ENCODE results near the gene WIPF1. TPM values are rescaled to one million over a fixed set of nuclear protein-coding genes. Genes with fewer than 3 reads are reported as not detected.

Gene WIPF1
- polyA plus RNA-seq, 3 donors: 23.5 to 25.7 (median 24.3) TPM

DNA sequence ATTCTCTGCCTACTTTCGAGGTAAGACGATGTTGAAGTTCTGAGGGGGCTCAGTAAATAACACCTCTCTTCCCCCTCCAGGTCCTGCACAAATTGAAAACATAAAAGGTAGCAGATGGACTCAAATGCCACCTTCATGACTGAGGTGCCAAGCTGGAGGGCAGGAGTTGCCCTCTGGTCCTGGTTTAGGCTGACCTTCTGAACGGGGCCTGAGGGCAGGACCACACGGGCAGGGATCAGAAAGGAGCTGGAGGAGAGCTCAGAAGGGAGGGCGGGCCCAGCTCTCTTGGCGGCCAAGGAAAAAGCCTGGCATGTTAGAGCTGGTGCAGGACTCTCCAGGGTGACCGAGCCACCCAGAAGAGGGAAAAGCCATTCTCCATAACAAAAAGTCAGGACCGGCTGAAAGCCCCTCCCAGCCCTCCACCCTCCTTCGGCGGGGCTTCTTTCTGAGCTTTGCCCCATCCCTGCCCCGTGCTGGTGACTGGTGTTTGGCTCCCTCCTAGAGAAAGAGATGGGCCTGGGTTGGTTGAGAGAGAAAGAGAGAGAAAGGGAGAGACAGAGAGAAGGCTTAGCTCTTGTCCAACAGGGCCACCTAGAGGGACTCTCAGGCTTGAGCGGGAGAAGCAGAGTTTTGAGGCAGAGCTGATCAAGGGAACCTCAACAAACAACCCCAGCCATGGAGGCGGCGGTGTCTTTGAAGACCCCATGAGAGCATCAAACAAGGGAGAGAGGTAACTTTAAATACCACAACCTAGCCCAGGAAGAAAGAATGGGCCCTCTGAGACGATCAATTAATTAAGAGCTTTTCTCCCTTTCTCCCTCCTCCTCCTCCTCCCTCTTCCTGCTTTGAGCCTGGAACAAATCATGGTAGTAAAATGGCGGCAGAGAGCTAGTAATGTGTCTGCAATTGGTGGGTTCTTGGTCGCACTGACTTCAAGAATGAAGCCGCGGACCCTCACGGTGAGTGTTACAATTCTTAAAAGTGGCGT is 50.8 kb downstream of the WIPF1 start:
- no peak for DNase-seq (ENCODE audit: low read depth in 3 of 3, low spot score in 2 of 3)

DNA sequence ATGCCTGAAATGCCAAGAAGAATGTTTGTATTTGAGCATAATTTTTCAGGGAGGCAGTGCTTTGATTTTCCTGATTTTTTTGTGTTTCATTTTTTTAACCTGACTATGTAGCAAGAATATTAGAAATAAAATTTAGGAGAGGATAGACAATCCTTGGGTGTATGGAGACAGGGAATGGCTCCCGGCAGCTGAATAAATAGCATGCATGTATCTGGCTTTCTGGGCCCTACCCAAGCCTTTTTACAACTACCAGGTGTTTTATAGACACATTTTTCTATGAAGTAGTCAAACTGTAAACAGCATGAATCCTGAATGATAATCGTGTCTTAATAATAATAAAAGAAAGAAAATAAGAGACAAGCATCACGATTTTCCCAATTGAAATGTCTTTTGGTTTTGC is 52.4 kb downstream of the WIPF1 start:
- no peak for DNase-seq (ENCODE audit: low read depth in 3 of 3, low spot score in 2 of 3)

DNA sequence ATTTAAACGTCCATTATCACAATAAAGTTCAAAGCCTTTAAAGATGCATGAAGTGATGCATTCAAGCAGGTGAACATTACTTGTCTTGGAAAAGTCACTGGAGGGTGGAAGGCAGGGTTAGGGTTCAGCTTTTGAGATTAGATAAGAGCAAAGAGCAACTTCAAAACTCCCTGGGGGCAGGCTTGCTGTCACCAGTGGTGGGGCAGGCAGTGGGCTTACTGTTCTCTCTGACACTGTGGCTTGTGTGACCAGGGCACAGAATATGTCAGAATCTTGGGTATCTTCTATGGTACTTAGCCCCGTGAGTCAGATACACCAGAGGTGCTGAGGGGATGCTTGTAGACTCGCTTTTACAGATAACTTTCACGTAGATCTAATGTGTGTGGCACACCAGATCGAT is 52.8 kb downstream of the WIPF1 start:
- DNase-seq (ENCODE audit: low read depth in 3 of 3, low spot score in 2 of 3): no peak

DNA sequence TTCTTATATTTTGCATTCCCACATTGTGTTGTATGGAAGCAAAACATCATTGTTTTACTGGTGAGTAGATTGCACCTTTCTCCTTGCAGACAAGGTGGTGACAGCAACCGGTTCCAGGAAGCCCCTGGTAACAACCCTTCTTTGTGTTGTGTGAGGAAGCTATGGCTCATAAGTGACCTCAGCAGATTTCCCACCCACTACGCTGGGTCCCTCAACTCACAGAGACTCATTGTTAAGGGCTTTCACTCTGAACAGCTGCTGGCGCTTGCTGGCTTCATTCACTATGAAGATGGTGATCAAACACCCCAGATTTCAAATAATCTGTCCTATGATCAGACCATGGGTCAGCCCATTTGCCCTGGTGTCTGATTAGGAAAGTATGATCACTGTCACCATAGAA is 53.4 kb downstream of the WIPF1 start:
- no peak for DNase-seq (ENCODE audit: low read depth in 3 of 3, low spot score in 2 of 3)

DNA sequence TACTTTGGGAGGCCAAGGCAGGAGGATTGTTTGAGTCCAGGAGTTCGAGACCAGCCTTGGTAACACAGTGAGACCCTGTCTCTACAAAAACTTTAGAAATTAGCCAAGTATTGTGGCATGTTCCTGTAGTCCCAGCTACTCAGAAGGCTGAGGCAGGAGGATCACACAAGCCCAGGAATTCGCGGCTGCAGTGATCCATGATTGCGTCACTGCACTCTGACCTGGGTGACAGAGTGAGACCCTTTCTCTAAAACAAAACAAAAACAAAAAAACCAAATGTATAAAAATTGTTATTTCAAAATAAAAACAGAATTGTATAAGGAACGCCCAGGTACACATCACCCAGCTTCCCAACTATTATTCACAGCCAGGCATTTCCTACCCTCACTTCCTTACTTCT is 56.7 kb downstream of the WIPF1 start:
- DNase-seq (ENCODE audit: low read depth in 3 of 3, low spot score in 2 of 3): no peak

DNA sequence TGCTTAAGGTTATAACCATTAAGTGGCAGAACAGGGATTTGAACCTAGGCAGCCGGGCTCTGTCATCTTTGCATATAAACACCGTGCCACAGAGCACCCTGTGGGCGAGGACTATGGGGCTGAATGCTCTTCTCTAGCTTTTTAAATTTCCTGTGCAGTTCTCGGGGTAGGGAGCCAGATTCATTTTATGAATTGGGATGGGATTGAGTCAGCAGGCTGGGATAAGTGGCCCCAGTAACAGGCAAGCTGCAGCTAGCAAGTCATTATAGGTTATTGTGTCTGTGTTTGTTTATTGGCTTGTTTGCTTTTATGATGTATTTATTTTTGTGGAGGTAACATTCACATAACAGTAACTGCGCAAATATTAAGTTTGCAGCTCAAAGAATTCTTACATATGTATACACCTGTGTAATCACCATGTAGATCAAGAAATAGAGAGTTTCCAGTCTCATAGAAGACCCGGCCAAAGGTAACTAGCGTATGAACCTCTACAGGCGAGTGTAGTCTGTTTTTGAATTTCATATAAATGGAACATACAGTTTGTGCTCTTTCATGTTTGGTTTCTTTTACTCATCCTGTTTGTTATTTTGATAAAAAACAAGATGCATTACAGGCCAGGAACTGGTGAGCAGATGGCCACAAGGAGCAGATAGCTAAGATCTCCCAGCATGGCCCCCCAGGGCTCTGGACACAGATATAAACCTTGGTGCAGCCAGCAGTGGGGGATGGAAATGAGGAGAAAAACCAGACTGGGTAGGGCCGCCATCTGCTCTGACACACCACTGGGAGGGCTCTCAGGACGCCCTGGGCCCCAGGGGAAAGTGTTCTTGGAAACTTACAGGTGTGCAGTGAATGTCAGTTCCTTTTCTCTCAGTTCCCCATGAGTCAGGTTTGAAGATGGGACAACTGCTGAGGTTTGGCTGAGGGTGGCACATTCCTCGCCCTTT is 61.6 kb downstream of the WIPF1 start:
- no peak for DNase-seq (ENCODE audit: low read depth in 3 of 3, low spot score in 2 of 3)

DNA sequence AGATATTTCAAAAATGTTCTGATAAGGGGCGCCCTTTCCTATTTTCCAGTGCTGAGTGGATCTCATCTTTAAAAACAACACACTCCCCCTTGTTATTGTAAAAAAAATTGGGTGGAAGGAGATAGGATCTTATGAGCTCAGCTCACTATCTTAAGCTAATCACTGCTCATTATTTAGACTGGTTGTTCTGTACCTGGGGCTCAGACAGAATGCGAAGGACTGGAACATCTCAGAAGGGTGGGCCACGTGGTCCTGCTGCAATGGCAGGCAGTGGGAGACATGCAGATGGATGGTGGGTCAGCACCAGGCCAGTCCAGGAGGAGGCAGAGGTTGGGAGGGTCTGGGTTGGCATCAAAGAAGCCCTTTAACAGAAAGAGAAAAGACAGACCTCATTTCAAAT is 62.5 kb downstream of the WIPF1 start:
- DNase-seq (ENCODE audit: low read depth in 3 of 3, low spot score in 2 of 3): no peak

DNA sequence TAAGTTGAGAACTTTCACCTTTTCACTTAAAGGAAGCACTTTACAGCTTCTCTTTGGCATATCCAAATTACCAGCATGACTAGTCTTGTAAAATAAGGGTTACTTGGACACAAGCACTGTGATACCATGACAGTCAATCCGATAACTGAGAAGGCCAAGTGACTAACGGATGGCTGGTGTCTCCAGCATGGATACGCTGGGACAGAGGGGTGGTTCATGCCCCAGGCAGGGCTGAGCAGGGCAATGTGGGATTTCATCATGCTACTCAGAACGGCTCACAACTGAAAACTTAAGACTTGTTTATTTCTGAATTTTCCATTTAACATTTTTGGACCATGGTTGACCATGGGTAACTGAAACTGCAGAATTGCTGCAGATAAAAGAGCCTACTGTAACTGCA is 67.7 kb downstream of the WIPF1 start:
- no peak for DNase-seq (ENCODE audit: low read depth in 3 of 3, low spot score in 2 of 3)

DNA sequence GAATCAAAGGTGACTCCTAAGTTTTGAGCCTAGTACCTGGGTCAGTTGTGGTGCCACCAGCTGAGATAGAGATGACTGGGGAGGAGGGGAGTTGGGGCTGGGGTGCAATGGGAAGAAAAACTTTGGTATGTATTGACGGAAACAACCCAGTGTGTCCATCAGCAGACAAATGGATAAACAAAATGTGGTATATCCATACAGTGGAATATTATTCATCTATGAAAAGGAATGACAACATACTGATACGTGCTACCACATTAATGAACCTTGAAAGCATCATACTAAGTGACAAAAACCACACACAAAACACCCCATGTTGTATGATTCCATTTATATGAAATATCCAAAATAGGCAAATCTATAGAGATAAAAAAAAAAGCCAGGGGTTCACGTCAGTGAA is 69.6 kb downstream of the WIPF1 start:
- no peak for DNase-seq (ENCODE audit: low read depth in 3 of 3, low spot score in 2 of 3)

DNA sequence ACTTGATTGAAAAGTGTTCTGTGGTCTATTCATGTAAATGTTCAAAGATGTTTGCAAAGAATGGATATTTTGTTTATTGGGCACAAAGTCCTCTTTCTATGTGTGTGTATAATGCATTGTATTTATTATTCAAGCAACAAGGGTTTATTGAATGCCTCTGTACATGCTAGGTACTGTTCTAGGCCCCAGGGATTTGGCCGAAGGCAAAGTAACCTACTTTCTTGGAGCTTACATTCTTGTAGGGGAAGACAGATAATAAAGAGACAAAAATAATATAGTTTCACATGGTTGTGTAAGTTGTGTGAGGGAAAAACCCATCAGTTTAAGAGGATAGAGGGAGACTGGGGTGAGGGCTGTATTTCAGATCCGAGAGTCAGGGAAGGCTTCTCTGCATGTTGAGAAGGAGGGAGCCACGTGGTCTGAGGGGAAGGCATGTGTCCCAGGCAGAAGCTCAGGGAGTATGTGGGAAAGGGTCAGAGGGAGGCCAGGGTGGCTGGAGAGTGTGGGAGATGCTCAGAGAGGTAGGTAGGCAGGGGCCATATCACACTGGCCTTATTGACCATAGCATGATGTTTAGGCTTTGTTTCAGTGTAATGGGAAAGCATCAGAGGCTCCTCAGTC is 70.4 kb downstream of the WIPF1 start:
- DNase-seq (ENCODE audit: low read depth in 3 of 3, low spot score in 2 of 3): no peak

DNA sequence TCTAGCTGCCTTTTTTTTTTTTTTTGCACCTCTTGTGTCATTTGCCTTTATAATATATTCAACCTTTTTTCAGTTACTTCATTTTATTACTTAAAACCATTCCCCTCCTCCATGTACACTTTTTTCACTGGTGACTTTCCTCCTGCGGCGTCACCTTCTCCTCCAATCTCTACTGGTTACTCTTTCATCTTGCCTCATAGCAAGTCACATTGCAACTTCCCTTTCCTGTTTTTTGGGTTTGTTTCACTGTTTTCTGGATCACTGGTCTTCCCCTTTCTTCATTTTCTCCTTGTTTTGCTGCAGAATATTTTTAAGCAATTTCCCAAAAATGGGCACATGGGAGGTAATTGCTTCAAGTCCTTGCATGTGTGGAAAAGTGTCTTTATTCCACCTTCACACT is 73.1 kb downstream of the WIPF1 start:
- no peak for DNase-seq (ENCODE audit: low read depth in 3 of 3, low spot score in 2 of 3)

DNA sequence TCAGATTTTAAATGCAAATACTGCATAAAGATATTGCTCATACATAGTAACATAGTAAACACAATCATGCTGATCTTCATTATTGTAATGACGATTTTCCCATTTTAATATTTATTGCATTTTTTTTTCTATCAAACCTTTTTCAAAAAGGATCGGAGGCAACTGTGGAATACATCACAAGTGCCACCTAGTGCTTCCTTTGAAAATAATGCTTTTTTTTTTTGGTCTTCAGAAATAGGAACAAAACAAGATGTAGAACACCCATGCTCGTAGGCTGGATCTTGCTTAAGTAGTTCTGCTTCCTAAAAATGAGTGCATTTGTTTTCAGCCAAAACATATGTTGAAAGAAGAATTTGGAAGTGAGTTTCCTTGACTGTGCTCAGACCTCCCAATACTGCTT is 75.1 kb downstream of the WIPF1 start:
- no peak for DNase-seq (ENCODE audit: low read depth in 3 of 3, low spot score in 2 of 3)

DNA sequence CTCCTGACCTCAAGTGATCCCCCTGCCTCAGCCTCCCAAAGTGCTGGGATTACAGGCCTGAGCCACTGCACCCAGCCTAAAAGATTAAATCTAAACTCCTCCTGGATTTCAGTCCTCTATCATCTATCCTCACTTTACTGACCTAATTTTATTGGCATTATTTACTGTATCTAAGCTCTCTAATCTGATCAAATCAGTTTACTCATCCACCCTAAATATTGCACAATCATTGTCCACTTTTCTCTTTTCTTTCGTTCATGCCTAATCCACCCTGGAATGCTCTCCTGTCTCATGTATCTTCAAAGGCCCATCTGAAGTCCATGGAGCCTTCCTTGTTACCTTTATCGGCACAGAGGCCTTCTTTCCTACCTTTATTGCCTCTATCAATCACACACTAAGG is 79.2 kb downstream of the WIPF1 start:
- DNase-seq (ENCODE audit: low read depth in 3 of 3, low spot score in 2 of 3): no peak

DNA sequence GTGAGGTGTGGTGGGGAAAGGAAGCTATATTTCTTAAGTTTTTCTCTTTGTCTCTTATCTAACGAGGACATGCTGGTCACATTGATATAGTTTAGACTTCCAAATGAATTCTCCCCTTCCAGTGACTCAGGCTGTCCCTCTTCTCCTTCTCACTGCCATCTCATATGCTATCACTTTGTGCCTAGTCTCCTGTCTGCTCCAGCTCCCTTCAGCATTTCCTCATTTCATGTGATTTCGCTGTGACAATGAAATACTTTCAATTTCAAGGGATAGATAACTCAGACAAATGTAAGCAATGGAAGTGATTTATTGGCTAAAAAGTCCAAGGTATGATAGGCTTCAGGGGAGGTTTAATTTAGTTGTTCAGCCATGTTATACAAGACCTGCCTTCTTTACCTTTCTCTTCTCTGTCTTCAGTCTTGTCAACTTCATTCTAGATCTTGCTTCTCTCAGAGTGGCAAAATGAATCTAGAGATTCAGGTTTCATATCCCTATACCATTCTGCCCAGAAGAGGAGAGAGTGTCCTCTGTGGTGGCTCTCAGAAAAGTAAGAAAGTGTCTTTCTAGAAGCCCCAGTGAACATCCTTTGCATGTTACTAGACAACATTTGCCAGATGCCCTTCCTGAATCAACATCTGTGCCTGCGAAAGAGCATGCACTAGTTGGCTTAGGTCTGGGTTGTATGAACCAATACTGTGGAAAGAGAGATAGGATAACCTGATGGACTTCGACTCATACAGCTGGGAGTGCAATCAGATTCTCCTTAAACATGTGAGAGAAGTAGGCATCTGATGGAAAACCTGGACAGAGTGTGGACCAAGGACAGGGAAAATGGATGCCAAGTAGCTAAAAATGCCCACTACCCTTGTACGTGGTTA is 80.9 kb downstream of the WIPF1 start:
- DNase-seq (ENCODE audit: low read depth in 3 of 3, low spot score in 2 of 3): no peak

DNA sequence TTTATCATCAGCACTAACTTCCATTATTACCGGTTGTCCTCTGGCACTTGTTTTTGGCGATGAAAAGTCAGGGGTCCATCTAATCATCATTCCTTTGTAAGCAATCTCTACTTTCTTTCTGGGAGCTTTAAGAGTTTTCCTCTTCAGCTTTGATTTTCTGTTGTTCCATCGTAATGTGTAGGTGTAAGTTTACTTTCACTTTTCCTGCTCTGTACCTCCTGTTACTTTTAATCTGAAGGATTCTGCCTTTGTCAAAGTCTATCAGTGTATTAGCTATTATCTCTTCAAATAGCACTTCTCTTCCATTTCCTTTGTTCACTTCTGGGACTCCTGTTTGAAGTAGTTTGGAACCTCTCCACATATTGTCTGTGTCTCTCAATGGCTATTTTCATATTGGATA is 85.3 kb downstream of the WIPF1 start:
- DNase-seq (ENCODE audit: low read depth in 3 of 3, low spot score in 2 of 3): no peak

DNA sequence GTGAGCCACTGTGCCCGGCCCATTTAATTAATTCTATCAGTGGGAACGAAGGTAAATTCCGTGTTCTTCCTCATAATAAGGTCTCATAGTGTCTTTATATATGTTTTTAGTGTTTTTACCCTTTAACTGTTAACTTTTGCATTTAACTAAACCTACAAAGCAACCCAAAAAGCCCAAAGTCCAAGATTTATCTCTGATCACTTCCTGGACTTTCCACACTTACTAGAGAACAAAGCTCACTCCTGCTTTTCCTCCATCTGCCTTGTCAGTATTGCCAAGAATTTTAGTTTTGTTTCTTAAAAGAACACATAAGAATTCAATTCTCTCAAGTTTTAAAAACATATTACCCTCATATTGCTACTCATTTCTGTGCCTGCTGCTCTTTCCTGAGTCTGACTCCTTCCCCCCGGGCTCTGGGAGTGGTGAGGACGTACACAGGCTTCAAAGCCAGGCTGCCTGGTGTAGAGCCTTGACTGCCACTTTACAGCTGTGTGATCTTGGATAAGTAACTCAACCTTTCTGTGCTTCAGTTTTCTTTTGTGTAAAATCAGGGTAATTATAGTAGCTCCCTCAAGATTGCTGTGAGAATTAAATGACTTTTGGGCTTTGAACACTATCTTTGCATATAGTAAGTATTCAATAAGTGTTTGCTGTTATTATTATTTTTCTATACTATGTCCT is 85.9 kb downstream of the WIPF1 start:
- DNase-seq (ENCODE audit: low read depth in 3 of 3, low spot score in 2 of 3): no peak

DNA sequence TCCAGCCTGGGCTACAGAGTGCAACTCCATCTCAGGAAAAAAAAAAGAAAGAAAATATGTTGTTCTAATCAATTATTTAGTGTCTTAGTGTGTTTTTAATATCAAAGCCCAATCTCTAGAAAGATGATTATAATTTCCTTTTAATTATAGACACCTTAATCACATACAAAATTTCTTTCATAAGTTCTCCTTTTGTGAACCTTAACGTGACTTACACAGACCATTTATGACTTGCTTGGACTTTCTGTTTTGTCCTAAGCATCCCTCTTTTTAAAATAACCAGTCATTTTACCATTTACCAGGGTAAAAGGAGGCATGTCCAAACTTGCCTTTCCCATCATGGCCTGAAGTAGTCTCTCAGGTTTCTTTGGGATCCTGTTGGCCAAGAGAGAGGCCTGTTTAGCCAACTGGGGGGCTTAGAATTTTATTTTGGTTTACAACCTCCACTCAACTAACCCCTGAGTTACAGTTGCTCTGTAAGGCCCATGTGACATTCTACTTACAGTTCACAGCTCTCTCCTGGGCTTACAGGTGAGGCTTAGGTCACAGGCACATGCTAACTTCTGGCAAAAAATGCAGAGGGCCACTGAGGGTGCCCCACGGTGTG is 86.9 kb downstream of the WIPF1 start:
- DNase-seq (ENCODE audit: low read depth in 3 of 3, low spot score in 2 of 3): no peak

Data from right renal cortex interstitium (tissue), 3 donors.